MM.1S (cell line): Measurements from ENCODE around the gene DNAJB5.

Source experiments
- DNase-seq: peaks from one replicate; pipeline ENCODE4 v3.0.0-alpha.2; 2015
- H2AFZ ChIP-seq: fragments of 300-600 bp; sonication (generic); 2 replicates; pipeline ENCODE4 v1.6.0; 2016; ENCODE audit warnings: antibody characterized with exemption, low read length
- H3F3A ChIP-seq: fragments of 300-600 bp; sonication (generic); 2 replicates; pipeline ENCODE4 v1.6.1; 2016; ENCODE audit warnings: mild to moderate bottlenecking, antibody characterized with exemption, low read length, moderate library complexity, mixed read lengths; ENCODE audit not compliant: insufficient read depth
- H3K27ac ChIP-seq: fragments of 300-600 bp; sonication (generic); 2 replicates; pipeline ENCODE4 v1.5.1; 2016; ENCODE audit warnings: mild to moderate bottlenecking, low read length
- H3K27me3 ChIP-seq: fragments of 300-600 bp; sonication (generic); replicated peaks from 2 replicates; pipeline ENCODE4 v1.6.0; 2016; ENCODE audit warnings: low read length; ENCODE audit not compliant: insufficient read depth
- H3K36me3 ChIP-seq: fragments of 300-600 bp; sonication (generic); replicated peaks from 2 replicates; pipeline ENCODE4 v1.6.1; 2016; ENCODE audit warnings: mild to moderate bottlenecking, low read length, mixed read lengths; ENCODE audit not compliant: insufficient read depth
- H3K4me1 ChIP-seq: fragments of 300-600 bp; sonication (generic); 2 replicates; pipeline ENCODE4 v1.6.1; 2016; ENCODE audit warnings: low read length, mixed read lengths
- H3K4me2 ChIP-seq: fragments of 300-600 bp; sonication (generic); 2 replicates; pipeline ENCODE4 v1.6.0; 2016; ENCODE audit warnings: low read depth, low read length
- H3K4me3 ChIP-seq: fragments of 300-600 bp; sonication (generic); 2 replicates; pipeline ENCODE4 v1.5.1; 2016; ENCODE audit warnings: low read length, mixed read lengths
- H3K79me2 ChIP-seq: fragments of 300-600 bp; sonication (generic); 2 replicates; pipeline ENCODE4 v1.6.1; 2016; ENCODE audit warnings: mixed run types, low read length, mixed read lengths
- H3K9ac ChIP-seq: fragments of 300-600 bp; sonication (generic); 2 replicates; pipeline ENCODE4 v1.6.1; 2016; ENCODE audit warnings: low read length, mixed read lengths
- H3K9me2 ChIP-seq: fragments of 300-600 bp; sonication (generic); replicated peaks from 2 replicates; pipeline ENCODE4 v1.6.1; 2016; ENCODE audit warnings: mild to moderate bottlenecking, low read length, mixed read lengths; ENCODE audit not compliant: insufficient read depth
- H3K9me3 ChIP-seq: fragments of 300-600 bp; sonication (generic); replicated peaks from 2 replicates; pipeline ENCODE4 v1.6.1; 2016; ENCODE audit warnings: mild to moderate bottlenecking, low read length, mixed read lengths; ENCODE audit not compliant: insufficient read depth
- H4K20me1 ChIP-seq: fragments of 300-600 bp; sonication (generic); 2 replicates; pipeline ENCODE4 v1.6.1; 2016; ENCODE audit warnings: mild to moderate bottlenecking, low read length, moderate library complexity, mixed read lengths; ENCODE audit not compliant: insufficient read depth
- EZH2 ChIP-seq: fragments of 300-600 bp; sonication (generic); optimal IDR thresholded peaks from 2 replicates; pipeline ENCODE3; 2017; ENCODE audit warnings: low read depth, mild to moderate bottlenecking, antibody characterized with exemption, low read length, mixed read lengths
- EZH2phosphoT487 ChIP-seq: fragments of 300-600 bp; sonication (generic); IDR thresholded peaks from 2 replicates; pipeline ENCODE4 v1.6.1; 2018; ENCODE audit warnings: antibody characterized with exemption, low read length
- TF ChIP-seq, protein P1 (sequence below): fragments of 300-600 bp; sonication (generic); IDR thresholded peaks from 2 replicates; pipeline ENCODE4 v1.5.1; 2016; ENCODE audit warnings: antibody characterized with exemption, low read length, mixed read lengths

The DNAJB5 gene

DNA sequence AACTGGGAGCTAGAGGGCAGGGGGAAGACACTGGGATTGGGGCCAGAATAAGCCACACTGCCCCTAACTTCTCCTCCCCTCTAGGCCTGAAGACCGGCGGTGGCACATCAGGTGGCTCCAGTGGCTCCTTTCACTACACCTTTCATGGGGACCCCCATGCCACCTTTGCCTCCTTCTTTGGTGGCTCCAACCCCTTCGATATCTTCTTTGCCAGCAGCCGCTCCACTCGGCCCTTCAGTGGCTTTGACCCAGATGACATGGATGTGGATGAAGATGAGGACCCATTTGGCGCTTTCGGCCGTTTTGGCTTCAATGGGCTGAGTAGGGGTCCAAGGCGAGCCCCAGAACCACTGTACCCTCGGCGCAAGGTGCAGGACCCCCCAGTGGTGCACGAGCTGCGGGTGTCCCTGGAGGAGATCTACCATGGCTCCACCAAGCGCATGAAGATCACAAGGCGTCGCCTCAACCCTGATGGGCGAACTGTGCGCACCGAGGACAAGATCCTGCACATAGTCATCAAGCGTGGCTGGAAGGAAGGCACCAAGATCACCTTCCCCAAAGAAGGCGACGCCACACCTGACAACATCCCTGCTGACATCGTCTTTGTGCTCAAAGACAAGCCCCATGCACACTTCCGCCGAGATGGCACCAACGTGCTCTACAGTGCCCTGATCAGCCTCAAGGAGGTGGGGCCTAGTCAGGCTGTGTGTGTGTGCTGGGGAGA, 6.8 kb downstream of the DNAJB5 start:
- Histone ChIP-seq H3K4me2 (no peak overlapping the region), H3K9ac (no peak overlapping the region), H3K9me2 (no peaks in the 10 kb centered on the region), H3K79me2 (no peaks in the 10 kb centered on the region), H4K20me1 (no peaks in the 10 kb centered on the region), H3K27ac (no peak overlapping the region), H3K27me3 (no peaks in the 10 kb centered on the region), H3K36me3 (no peaks in the 10 kb centered on the region), H3K4me3 (no peak overlapping the region), H3F3A (0 out of 2 replicates have a peak, but pooled peaks cover 5% of the 10 kb centered on the region), H2AFZ (no peak overlapping the region), H3K9me3 (no peaks in the 10 kb centered on the region), H3K4me1 (no peaks in the 10 kb centered on the region)
- TF ChIP-seq EZH2phosphoT487 (no peak), EZH2 (no peak)
- TF ChIP-seq, protein P1, sequence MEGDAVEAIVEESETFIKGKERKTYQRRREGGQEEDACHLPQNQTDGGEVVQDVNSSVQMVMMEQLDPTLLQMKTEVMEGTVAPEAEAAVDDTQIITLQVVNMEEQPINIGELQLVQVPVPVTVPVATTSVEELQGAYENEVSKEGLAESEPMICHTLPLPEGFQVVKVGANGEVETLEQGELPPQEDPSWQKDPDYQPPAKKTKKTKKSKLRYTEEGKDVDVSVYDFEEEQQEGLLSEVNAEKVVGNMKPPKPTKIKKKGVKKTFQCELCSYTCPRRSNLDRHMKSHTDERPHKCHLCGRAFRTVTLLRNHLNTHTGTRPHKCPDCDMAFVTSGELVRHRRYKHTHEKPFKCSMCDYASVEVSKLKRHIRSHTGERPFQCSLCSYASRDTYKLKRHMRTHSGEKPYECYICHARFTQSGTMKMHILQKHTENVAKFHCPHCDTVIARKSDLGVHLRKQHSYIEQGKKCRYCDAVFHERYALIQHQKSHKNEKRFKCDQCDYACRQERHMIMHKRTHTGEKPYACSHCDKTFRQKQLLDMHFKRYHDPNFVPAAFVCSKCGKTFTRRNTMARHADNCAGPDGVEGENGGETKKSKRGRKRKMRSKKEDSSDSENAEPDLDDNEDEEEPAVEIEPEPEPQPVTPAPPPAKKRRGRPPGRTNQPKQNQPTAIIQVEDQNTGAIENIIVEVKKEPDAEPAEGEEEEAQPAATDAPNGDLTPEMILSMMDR, result no peak
- DNase-seq, result no peak

DNA sequence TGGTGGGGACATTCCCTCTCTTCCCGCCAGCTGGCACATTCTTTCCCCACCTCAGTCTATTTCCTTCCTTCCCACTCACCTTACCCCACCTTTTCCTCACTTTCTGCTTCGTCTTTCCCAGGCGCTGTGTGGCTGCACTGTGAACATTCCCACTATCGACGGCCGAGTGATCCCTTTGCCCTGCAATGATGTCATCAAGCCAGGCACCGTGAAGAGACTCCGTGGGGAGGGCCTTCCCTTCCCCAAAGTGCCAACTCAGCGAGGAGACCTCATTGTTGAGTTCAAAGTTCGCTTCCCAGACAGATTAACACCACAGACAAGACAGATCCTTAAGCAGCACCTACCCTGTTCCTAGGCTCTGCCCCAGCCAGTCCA, 7.3 kb downstream of the DNAJB5 start:
- Histone ChIP-seq H3K9ac (no peak overlapping the region), H3K4me1 (no peaks in the 10 kb centered on the region), H3K79me2 (no peaks in the 10 kb centered on the region), H3K4me3 (no peak overlapping the region), H3K4me2 (no peak overlapping the region), H2AFZ (no peak overlapping the region), H3K27ac (no peak overlapping the region), H3K9me3 (no peaks in the 10 kb centered on the region), H3K9me2 (no peaks in the 10 kb centered on the region), H3K36me3 (no peaks in the 10 kb centered on the region), H3F3A (0 out of 2 replicates have a peak, but pooled peaks cover 5% of the 10 kb centered on the region), H4K20me1 (no peaks in the 10 kb centered on the region), H3K27me3 (no peaks in the 10 kb centered on the region)
- TF ChIP-seq, protein P1, result no peak
- TF ChIP-seq EZH2phosphoT487 (no peak), EZH2 (no peak)
- no peak for DNase-seq

DNA sequence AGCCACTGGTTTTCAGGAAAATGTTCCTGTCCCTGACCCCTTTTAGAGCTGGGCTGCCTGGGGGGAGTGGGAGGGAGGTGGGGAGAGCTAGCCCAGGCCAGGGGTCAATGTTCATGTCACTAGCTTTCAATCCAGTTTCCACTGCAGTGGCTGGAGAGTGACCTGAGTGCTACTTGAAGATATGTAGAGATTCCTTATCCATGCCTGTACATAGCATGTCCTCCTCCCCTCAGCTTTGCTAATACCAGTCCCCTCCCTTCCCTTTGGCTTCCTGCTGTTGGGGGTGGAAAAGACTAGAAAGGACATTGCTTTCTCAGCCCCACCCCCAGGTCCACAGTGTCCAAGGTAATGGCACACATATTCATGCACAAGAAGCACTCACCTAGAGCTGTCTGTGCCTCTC, 7.8 kb downstream of the DNAJB5 start:
- no peak overlapping the region for H3K9ac ChIP-seq
- TF ChIP-seq EZH2, result no peak
- no peak for TF ChIP-seq EZH2phosphoT487
- TF ChIP-seq, protein P1, result no peak
- no peaks in the 10 kb centered on the region for H3K27me3 ChIP-seq
- H3K9me2 ChIP-seq, result no peaks in the 10 kb centered on the region
- DNase-seq, result no peak
- H3K36me3 ChIP-seq, result no peaks in the 10 kb centered on the region
- no peak overlapping the region for H3K27ac ChIP-seq
- H3K4me1 ChIP-seq, result no peaks in the 10 kb centered on the region
- H3K4me3 ChIP-seq, result no peak overlapping the region
- no peak overlapping the region for H3K4me2 ChIP-seq
- H3K79me2 ChIP-seq, result no peaks in the 10 kb centered on the region
- H4K20me1 ChIP-seq, result no peaks in the 10 kb centered on the region
- H3K9me3 ChIP-seq, result no peaks in the 10 kb centered on the region
- 0 out of 2 replicates have a peak, but pooled peaks cover 5% of the 10 kb centered on the region for H3F3A ChIP-seq
- no peak overlapping the region for H2AFZ ChIP-seq
